Keratinocyte (primary cell): ENCODE results near the gene ACTA2. TPM values are rescaled to one million over a fixed set of nuclear protein-coding genes. Genes with fewer than 3 reads are reported as not detected.
A peak's percentile ranks its signal among the peaks of the same experiment; 100 is the strongest.

Experiments used
- DNase-seq: peaks from one replicate; pipeline ENCODE4 v3.0.0-alpha.2; 2011; ENCODE audit warnings: low read depth, missing footprints, low spot score
- FAIRE-seq: peaks from 2 replicates; lab custom pipeline; 2011; peaks lifted over from hg19 to GRCh38; lab: Jason Lieb, UNC
- H2AFZ ChIP-seq: 2 replicates; pipeline ENCODE4 v1.6.0; 2012; ENCODE audit warnings: low read length, control low read depth, inconsistent platforms; ENCODE audit not compliant: control insufficient read depth
- H3K27ac ChIP-seq: 2 replicates; pipeline ENCODE4 v1.5.1; 2011; ENCODE audit warnings: low read length; ENCODE audit not compliant: control insufficient read depth, insufficient read depth
- H3K27me3 ChIP-seq: 3 replicates; pipeline ENCODE4 v1.6.0; 2011; ENCODE audit warnings: low read length; ENCODE audit not compliant: control insufficient read depth, insufficient read depth; ENCODE audit errors: extremely low read depth
- H3K36me3 ChIP-seq, 2 experiments: 2 replicates in 1 of 2; 3 replicates in 1 of 2; pipeline ENCODE4 v1.5.1; 2011; ENCODE audit warnings: low read length in 2 of 2, mild to moderate bottlenecking in 1 of 2; ENCODE audit not compliant: control insufficient read depth in 2 of 2, insufficient read depth in 2 of 2; ENCODE audit errors: extremely low read depth in 1 of 2
- H3K4me1 ChIP-seq: 3 replicates; pipeline ENCODE4 v1.5.1; 2011; ENCODE audit warnings: low read length; ENCODE audit not compliant: control insufficient read depth, insufficient read depth; ENCODE audit errors: extremely low read depth
- H3K4me2 ChIP-seq: 3 replicates; pipeline ENCODE4 v1.6.0; 2011; ENCODE audit warnings: low read depth, low read length; ENCODE audit not compliant: control insufficient read depth, insufficient read depth; ENCODE audit errors: extremely low read depth
- H3K4me3 ChIP-seq, 3 experiments: fragments of 200-600 bp in 1 of 3; sonication (generic) in 1 of 3; 2 replicates in 2 of 3; 3 replicates in 1 of 3; pipeline ENCODE4 v1.5.1; 2011 to 2016; ENCODE audit warnings: low read length in 3 of 3, mild to moderate bottlenecking in 3 of 3, control low read depth in 2 of 3, inconsistent platforms in 1 of 3, low read depth in 1 of 3, mixed read lengths in 1 of 3, mixed run types in 1 of 3, moderate library complexity in 1 of 3; ENCODE audit not compliant: control insufficient read depth in 2 of 3, insufficient read depth in 2 of 3; ENCODE audit errors: extremely low read depth in 1 of 3
- H3K79me2 ChIP-seq: 2 replicates; pipeline ENCODE4 v1.6.0; 2012; ENCODE audit warnings: low read length; ENCODE audit not compliant: control insufficient read depth, insufficient read depth
- H3K9ac ChIP-seq: 3 replicates; pipeline ENCODE4 v1.6.0; 2011; ENCODE audit warnings: low read length; ENCODE audit not compliant: control insufficient read depth, insufficient read depth; ENCODE audit errors: extremely low read depth
- H3K9me1 ChIP-seq: 3 replicates; pipeline ENCODE4 v1.6.0; 2011; ENCODE audit warnings: low read length; ENCODE audit not compliant: control insufficient read depth, insufficient read depth; ENCODE audit errors: extremely low read depth
- H3K9me3 ChIP-seq: 2 replicates; pipeline ENCODE4 v1.5.1; 2012; ENCODE audit warnings: low read depth, low read length; ENCODE audit not compliant: control insufficient read depth
- H4K20me1 ChIP-seq: 3 replicates; pipeline ENCODE4 v1.6.0; 2011; ENCODE audit warnings: low read length; ENCODE audit not compliant: control insufficient read depth, insufficient read depth; ENCODE audit errors: extremely low read depth
- CTCF ChIP-seq, 3 experiments: IDR thresholded peaks in 1 of 3; conservative IDR thresholded peaks in 1 of 3; optimal IDR thresholded peaks in 1 of 3; 2 replicates in 2 of 3; 3 replicates in 1 of 3; pipeline versions ENCODE3 to v1.5.1; 2011; ENCODE audit warnings: low read length in 3 of 3, mild to moderate bottlenecking in 3 of 3, moderate library complexity in 2 of 3, control low read depth in 1 of 3, inconsistent platforms in 1 of 3; ENCODE audit not compliant: insufficient read depth in 2 of 3; ENCODE audit errors: extremely low read depth in 1 of 3
- EZH2 ChIP-seq: IDR thresholded peaks from one replicate; pipeline ENCODE4 v1.6.1; 2012; ENCODE audit warnings: inconsistent platforms, mild to moderate bottlenecking, low read length, moderate library complexity
- dilution Hi-C: fragments of 300-500 bp; cut with MboI; formaldehyde crosslinking; loops from one replicate; pipeline ENCODE4 v1.7.0; 2020; ENCODE audit warnings: low sequenced_read_pairs; ENCODE audit not compliant: extremely low pct_ligation_motif_present
- polyA plus RNA-seq, 5 experiments: library from polyadenylated mRNA; depleted of rRNA in 3 of 5; stranded (reverse) in 3 of 5; stranded (forward) in 1 of 5; unstranded in 1 of 5; fragments of >200 nt; gene quantifications; 1 replicate in 1 of 5; 2 replicates in 3 of 5; 3 replicates in 1 of 5; pipeline versions ENCODE4 v1.2.1 to v1.2.3, GENCODE V29; 2011 to 2012; ENCODE audit warnings: missing spikeins in 2 of 5, low read depth in 1 of 5, low replicate concordance in 1 of 5

ACTA2 gene
- polyA plus RNA-seq, 1 donor (not counting 4 experiments of a cell fraction or from before 2014, with no cell fraction given), result 3.7 TPM

GRCh38 chr10:89001024-89001728 is 48.6 kb upstream of the ACTA2 start:
- H3K4me1 ChIP-seq, result peaks cover 23% of the 10 kb centered on the region
- no peak overlapping the region for H3K9ac ChIP-seq
- H3K36me3 ChIP-seq, result peaks cover 0 to 10% of the 10 kb centered on the region in 2 experiments
- H3K79me2 ChIP-seq, result peaks cover 23% of the 10 kb centered on the region
- H3K4me3 ChIP-seq, result no peak overlapping the region
- H3K27ac ChIP-seq, result peak overlapping the region; percentile 10
- dilution Hi-C loops, result no loop called here
- H3K27me3 ChIP-seq, result no peaks in the 10 kb centered on the region
- no peak overlapping the region for H3K4me2 ChIP-seq
- TF ChIP-seq CTCF (optimal IDR thresholded peaks at IDR 0.05 in 1 of 3, IDR thresholded peaks at IDR 0.05 in 1 of 3, conservative IDR thresholded peaks at IDR 0.05 in 1 of 3; ENCODE audit: extremely low read depth in 1 of 3, insufficient read depth in 2 of 3, low read length in 3 of 3) (no peak), EZH2 (no peak)
- DNase-seq, result no peak
- H2AFZ ChIP-seq, result no peak overlapping the region
- no peaks in the 10 kb centered on the region for H3K9me3 ChIP-seq
- peak; percentile 90 for FAIRE-seq
- H4K20me1 ChIP-seq, result no peaks in the 10 kb centered on the region
- no peaks in the 10 kb centered on the region for H3K9me1 ChIP-seq

GRCh38 chr10:88999625-89000024 is 47.1 kb upstream of the ACTA2 start:
- Histone ChIP-seq H3K27me3 (no peaks in the 10 kb centered on the region), H4K20me1 (no peaks in the 10 kb centered on the region), H2AFZ (no peak overlapping the region), H3K9ac (peak overlapping the region; percentile 51), H3K4me2 (peak overlapping the region; percentile 49), H3K9me3 (no peaks in the 10 kb centered on the region), H3K4me3 (peak overlapping the region in 1 of 3 experiments; percentile 17), H3K36me3 (peaks cover 0 to 7% of the 10 kb centered on the region in 2 experiments), H3K4me1 (peaks cover 31% of the 10 kb centered on the region), H3K9me1 (no peaks in the 10 kb centered on the region), H3K27ac (peak overlapping the region; percentile 43), H3K79me2 (peaks cover 33% of the 10 kb centered on the region)
- dilution Hi-C loops, result no loop called here
- no peak for TF ChIP-seq CTCF (optimal IDR thresholded peaks at IDR 0.05 in 1 of 3, IDR thresholded peaks at IDR 0.05 in 1 of 3, conservative IDR thresholded peaks at IDR 0.05 in 1 of 3; ENCODE audit: extremely low read depth in 1 of 3, insufficient read depth in 2 of 3, low read length in 3 of 3)
- no peak for DNase-seq
- FAIRE-seq, result no peak
